ENCODE results near the gene HS3ST2.

- TF ChIP-seq CTCF (IDR thresholded peaks at IDR 0.05; ENCODE audit: insufficient read depth, low read depth, low read length) (no peak), EZH2 (IDR thresholded peaks at IDR 0.05; ENCODE audit: insufficient read depth, low read length) (no peak)
Observed at GRCh38 chr16:22912654-22913053, 98.7 kb downstream of the HS3ST2 start.
